Hematopoietic multipotent progenitor cell treated with erythropoietin and hydrocortisone succinate and interleukin-3 and kit ligand, for 15 days (in vitro differentiated cells): ENCODE data around the gene PRTN3.

Experiments
- DNase-seq: peaks from one replicate; pipeline ENCODE4 v3.0.0-alpha.2; 2015; ENCODE audit warnings: low spot score

PRTN3 gene, protein sequence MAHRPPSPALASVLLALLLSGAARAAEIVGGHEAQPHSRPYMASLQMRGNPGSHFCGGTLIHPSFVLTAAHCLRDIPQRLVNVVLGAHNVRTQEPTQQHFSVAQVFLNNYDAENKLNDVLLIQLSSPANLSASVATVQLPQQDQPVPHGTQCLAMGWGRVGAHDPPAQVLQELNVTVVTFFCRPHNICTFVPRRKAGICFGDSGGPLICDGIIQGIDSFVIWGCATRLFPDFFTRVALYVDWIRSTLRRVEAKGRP

DNA sequence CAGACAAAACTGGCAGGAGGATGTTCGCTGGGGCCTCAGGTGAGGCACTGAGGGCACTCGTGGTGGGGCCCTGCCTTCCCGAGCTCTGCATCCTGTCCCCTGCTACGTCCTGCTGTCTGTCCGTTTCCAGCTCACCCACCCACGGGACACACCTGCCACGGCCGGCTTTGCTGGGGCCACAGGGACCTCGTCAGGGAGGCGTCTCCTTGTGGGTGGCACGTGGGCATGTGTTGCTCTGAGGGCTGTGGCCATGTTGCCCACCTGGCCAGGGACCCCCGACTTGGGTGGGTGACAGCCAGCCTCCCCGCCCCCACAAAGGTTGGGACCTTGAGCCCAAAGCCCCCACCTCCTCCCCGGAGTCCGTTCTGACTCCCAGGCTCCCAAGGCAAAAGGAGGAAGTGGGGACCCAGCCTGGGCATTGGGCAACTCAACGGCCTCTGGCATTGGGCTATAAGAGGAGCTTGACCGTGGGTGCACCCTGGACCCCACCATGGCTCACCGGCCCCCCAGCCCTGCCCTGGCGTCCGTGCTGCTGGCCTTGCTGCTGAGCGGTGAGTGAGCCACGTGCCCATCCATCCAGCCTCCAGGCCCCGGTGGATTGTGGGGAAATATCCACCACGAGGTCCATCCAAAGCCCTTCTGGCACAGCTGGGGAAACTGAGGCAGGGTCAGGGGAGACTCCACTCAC, at the start of gene PRTN3:
TSS of gene PRTN3 (plus strand) at position 481 of the 688 bp plus-strand sequence. CDS start at position 491, 10 bp downstream.
- DNase-seq: no peak

DNA sequence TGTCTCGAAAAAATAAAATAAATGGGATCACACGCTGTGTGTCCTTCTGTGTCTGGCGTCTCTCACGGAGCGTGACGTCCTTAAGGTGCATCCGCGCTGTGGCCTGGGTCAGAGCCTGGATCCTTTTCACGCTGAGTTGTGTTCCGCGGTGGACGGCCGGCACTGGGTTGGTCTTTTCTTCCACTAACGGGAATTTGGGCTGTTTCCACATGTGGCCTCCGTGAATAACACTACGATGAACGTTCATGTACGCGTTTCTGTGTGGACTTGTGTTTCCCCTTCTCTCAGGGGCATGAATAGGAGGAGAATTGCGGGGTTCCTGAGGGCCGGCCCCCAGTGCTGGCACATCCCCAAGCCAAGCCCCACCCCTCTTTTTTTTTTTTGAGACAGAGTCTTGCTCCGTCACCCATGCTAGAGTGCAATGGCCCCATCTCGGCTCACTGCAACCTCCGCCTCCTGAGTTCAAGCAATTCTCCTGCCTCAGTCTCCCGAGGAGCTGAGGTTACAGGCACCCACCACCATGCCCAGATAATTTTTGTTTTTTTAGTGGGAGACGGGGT, 49.7 kb upstream of the PRTN3 start:
- DNase-seq: no peak

DNA sequence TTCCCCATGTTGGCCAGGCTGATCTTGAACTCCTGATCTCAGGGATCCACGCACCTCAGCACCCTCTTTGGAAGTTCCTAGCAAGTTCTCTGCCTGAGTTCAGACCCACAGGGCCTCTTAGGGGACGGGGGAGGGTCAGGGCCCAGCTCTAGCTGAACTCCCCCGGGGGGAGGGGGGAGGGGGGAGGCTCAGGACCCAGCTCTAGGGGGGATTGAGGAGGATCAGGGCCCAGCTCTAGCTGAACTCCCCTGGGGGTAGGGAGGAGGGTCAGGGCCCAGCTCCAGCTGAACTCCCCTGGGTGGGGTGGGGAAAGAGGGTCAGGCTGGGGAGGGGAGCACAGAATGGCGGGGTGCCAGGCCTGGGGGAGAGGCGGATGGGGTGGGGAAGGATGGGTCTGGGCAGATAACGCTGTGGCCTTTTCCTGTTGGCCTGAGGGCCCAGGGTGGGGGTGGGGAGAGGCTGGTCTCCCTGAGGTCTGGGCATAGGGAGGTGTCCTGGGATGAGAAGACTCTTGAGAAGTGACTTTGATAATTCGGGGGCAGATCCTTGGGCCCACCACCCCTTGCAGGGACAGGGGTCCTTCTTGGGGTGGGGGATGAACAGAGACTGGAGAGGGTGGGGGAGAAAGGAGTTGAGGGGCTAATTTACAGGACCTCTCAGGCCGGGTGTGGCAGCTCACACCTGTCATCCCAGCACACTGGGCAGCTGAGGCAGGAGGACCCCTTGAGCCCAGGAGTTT, 49.1 kb upstream of the PRTN3 start:
- peak; percentile 18 for DNase-seq

DNA sequence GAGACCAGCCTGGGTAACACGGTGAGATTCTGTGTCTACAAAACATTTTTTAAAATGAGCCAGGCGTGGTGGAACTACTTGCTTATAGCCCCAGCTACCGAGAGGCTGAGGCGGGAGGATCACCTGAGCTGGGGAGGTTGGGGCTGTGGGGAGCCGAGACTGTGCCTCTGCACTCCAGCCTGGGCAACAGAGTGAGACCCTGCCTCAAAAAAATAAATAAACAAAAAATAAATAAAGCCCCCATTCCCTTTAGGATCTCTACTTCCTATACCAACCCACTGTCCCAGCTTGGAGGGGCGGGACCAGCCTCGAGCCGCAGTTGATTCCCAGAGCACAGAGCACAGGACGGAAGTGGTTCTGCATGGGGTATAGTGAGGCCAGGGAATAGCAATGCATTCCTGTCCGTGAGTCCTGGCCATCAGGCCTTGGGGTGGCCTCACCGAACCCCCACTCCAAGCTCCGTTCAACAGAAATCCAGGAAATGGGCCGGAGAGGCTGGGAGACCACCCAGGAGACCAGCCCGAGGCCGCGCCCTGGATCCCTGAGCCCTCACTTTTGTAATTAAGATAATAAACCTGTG, 48.4 kb upstream of the PRTN3 start:
- no peak for DNase-seq

DNA sequence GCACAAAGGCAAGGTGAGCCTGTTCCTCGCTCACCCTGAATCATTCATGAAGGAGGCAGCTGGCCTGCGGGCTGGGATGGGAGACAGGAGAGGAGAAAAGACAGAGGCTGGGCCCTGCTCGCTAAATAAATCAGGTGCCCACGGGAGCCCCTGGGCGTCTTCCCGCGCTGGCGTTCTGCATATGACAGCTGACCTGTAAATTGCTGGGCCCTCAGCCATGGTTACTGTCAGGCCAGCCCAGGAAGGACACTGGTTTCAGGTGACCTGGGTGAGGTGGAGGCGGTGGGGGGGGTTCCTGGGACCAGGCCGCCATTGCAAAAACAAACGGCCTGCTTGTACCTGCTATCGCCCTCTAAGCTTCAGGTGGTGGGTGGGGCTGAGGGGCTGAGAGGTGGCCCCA, 47.0 kb upstream of the PRTN3 start:
- DNase-seq: no peak

DNA sequence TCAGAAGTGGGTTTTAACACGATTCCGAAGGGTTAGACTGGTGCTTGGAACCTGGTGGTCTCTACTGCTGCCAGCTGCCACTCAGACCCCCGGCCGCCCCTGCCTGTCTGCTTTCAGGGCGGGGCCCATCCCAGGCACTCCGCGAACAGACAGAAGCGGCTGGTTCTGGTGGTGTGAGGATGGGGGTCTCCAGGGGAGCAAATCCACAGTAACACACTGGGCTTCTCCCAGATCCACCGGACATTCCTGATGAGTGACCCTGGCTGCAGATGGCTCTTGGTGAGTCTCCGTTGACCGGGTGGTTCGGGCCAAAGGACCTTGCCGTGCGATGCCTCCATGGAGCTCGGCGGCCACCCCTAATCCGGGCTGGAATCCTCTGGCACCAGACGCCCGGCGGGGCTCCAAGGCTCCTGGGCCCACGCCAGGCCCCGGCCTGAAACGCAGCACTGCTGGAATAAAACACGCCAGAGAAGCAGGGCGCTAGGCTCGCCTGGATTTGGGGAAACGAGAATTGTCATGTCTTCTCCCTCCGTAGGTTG, 45.7 kb upstream of the PRTN3 start:
- DNase-seq: no peak

DNA sequence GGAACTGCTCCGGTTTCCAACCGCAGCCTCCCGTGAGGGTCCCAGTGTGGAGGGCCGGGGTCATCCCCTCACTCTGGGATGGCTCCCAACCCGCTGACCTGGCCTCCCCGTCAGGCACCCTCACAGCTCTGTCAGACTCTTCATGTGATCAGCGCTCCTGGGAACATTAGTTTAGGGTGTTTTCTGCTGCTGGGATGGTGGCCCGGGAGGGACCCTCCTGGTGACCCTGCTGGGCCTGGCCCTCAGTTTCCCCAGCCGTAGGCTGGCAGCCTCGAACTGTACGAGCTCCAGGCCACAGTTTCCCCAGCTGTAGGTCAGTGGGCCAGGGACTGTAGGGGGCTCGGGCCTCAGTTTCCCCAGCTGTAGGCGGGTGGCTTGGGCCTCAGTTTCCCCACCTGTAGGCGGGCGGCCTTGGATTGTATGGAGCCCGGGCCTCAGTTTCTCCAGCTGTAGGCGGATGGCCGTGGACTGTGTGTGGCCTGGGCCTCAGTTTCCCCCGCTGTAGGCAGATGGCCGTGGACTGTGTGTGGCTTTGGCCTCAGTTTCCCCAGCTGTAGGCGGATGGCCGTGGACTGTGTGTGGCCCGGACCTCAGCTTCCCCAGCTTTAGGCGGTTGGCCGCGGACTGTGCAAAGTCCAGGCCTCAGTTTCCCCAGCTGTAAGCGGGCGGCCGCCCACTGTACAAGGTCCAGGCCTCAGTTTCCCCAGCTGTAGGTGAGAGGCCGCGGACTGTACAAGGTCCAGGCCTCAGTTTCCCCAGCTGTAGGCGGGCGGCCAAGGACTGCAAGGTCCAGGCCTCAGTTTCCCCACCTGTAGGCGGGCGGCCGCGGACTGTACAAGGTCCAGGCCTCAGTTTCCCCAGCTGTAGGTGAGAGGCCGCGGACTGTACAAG, 44.9 kb upstream of the PRTN3 start:
- no peak for DNase-seq

DNA sequence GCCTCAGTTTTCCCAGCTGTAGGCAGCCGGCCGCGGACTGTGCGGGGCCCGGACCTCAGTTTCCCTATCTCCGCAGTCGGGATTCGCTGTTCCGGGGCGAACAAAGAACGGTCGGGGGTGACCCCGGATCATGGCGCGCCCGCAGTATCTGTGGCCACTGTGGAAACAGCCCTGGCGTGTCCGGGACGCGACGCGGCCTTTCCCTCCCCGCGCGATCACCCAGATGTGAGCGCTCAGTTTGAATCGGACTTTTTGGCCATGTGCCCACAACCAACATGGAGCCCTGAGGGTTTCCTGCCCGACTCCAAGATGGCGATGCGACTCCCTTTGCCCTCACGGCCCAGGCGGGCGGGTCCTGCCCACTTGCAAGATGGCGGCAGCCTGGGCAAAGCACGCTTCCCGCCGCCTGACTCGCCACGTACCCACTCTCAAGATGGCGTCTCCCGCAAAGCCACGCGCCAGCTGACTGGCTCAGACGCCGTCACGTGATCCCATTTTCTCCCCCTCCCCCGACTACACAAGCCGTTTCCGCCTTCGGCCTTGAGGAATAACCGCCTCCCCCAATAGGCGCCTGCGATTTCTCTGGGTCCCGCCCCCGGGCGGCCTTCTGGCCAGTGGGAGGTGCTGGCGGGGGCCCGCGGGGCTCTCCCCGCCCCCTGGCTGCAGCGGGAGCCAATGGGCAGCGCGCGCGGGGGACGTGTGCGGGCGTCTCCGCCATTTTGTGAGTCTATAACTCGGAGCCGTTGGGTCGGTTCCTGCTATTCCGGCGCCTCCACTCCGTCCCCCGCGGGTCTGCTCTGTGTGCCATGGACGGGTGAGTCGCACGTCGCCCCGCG, 43.9 kb upstream of the PRTN3 start, which contains the start of gene PTBP1:
TSS of gene PTBP1 (plus strand) at position 761 of the 836 bp plus-strand sequence. CDS start at position 807, 46 bp downstream.
- DNase-seq: peak; percentile 100

DNA sequence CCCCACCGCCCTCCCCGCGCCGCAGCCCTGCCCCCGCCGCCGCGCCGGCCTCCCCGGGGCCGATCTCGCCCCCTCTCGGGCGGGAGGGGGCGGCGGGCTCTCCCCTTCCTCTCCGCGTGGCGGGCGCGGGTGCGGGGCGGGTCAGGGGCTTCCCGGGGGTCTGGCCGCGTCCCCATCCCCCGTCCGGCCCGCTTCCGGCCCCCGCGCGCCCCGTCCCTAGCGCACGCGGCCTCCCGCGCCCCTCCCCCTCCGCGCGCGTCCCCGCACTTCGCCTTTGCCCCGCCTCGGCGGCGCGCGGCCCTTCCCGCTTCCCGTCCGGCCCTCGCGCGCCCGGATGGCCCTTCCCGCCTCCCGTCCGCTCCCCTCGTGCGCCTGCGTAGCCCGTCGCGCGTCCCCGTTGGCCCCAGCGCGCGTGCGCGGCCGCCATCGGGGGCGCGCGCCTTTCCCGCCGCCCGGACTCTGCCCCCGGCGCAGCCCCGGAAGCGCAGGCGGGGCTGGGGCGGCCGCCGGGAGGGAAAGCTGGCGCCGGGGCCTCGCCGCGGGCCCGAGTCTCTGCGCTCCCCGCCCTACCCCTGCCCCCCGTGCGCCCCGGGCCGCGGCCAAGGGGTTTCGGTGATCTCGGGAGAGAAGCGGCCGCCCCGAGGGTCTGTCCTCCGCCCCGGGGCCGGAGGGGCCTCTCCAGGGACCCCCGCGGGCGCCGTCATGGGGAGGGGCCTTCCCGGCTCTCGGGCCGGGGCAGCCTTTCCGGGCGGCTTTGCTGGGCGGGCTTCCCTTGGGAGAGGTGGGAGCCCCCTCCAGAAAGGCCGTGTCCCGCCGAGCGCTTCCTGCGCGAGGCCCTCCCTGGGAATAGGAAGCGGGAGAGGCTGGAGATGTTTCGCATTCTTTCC, 43.0 kb upstream of the PRTN3 start:
- DNase-seq: peak; percentile 86

DNA sequence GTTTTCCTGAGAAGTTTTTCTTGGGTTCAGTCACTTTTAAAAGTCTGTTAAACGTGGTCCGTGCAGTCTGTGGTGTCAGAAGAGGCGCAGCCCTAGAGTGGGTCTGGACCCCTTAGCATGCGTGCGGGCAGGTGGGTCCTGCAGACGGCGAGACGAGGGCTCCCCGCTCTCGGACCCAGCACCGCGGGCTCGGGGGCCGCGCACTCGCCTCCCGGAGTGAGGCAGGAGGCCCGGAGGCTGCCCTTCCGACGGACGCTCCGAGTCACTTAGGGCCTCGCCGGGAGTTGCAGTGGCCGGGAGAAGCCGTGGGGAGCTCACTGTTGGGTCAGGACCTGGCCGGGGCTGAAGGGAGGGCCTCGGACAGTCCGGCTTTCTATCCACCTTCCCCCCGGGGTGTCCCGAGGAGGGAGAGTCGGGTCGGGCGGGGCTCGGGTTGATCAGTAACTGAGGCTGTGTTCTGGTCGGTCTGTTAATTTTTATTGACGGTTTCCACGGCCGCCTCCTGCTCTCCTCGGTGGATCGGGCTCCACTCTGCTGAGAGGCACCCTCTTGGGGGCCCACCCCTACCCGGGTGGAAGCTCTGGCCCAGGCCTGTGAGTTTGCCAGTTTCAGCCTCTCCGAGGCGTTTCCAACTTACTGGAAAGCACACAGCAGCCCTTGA, 42.3 kb upstream of the PRTN3 start:
- peak; percentile 32 for DNase-seq

DNA sequence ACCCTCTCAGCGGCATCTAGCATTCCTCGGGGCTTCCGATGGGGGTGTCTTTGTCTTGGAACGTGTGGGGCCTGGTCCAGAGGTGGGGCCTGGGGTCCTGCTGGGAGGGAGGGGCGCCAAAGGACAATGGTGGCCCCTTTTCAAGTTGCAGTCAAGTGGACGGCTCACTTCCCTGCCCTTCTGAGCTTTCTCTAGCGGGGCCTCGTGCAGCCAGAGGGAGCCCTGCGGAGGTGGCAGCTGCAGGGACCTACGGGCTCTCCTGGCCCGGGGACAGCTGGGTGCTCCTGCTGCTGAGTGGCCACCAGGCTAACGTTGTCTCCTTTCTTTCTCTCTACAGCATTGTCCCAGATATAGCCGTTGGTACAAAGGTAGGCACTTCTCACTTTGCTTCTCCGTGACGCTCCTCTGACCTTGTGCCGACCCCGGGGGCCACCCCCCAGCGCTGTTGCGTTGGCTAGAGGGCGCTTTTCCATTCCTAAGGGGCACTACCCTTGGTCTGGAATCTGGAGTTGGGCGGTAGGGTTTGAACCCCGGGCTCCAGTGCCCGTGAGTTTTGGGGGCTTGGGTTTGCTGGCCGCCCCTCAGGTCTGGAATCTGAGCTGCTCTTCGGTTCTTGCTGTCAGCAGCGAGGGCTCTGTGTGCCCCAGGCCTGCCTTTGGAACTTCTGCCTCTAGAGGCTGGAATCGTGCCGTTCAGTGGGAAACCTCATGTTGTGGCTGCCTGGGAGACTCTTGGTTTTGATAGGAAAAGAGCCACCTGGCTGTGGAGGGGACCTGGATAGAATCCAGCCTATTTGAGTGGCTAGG, 41.5 kb upstream of the PRTN3 start:
- DNase-seq: peak; percentile 27

DNA sequence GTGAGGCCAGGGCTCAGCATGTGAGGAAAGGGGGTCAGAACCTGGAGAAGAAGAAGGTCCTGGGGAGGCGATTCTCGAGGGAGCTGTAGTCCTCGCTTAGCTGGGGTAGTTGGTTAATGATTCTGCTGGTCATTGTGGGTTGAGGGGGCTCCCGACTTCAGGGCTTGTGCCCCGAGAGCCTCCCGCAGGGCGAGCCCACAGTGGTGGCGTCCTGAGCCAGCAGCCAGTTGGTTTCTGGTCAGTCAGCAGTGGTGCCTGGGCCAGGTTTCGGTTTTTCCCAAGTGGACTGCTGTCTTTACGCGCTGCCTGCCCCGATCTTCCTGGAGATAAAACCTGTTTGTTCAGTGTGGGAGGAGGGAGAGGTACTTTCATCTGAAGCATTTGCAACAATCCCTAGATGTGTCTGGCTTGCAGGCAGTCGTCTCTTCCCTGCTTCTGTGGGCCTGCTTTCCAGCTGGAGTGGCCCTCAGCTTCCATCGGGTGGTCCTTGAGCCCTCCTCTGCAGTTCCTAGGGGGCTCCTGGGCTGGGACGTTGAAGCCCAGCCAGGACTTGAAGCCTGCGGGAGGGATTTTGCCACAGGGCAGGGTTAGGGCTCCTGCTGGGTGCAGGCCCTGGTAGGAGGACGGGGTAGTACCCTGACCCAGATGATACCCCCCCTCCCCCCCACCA, 40.3 kb upstream of the PRTN3 start:
- no peak for DNase-seq

DNA sequence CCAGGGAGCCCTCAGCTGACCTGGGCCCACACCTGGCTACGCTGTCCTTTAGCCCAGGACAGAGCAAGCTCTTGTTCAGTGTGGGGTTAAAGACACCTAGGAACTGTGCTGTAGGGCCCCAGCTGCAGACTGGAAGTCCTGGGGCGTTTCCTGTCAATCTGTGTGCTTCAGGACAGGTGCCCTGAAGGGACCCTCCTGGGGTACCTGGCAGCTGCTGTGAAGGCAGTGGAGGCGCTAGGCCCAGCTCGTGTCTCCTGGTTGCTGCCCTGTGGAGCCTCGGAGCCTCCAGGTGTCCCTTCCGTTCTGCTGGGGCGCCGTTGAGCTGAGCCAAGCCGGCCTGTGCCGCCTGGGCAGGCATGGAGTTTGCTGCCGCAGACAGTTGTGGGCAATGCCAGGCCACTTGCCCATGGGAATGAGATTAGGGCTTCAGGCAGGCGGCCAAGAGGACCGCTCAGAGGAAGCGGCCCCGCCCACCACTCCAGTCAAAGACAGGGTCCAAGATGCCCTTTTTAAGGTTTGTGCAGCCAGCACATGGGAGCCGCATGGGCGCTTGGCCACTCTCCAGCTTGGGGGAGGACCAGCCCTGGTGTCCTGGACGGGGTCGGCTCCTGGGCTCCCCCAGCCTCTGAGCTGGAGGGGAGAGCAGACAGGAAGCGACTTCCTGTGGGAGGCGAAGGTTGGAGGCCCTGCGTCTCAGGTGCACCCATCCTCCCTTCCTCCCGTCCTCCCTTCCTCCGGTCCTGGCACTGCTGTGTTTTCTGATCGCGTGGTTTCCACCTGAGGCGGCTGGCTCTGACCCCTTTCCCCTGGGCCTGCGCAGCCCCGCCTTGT, 39.6 kb upstream of the PRTN3 start:
- DNase-seq: peak; percentile 31

DNA sequence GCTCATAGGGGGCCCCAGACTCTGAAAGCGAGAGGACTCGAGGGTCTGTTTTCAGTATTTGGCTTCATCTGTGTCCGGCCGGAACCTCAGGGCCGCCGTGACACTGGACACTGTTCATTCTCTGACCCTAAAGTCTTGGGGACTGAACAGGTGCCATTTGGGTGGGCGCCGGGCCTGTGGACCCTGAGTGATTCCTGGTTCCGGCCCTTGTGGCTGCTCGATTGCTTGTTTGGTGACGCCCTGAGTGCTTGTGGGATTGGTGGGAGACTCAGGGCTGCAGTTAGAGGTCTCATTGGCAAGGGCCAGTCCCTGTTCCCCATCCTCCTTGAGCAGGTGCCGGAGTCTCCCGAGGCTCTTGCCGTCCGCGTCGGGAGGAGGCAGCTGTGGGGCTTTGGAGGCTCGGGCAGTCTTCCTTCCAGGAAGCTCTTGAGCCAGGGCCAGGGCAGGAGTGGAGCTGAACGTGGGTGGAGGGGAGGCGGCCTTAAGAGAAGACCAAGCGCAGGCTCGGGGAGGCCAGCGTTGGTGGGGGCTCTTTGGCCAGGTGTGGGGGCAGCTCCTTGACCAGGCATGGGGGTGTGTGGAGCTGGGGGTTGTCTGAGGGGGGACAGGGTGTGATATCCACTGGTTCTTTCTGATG, 38.8 kb upstream of the PRTN3 start:
- no peak for DNase-seq

DNA sequence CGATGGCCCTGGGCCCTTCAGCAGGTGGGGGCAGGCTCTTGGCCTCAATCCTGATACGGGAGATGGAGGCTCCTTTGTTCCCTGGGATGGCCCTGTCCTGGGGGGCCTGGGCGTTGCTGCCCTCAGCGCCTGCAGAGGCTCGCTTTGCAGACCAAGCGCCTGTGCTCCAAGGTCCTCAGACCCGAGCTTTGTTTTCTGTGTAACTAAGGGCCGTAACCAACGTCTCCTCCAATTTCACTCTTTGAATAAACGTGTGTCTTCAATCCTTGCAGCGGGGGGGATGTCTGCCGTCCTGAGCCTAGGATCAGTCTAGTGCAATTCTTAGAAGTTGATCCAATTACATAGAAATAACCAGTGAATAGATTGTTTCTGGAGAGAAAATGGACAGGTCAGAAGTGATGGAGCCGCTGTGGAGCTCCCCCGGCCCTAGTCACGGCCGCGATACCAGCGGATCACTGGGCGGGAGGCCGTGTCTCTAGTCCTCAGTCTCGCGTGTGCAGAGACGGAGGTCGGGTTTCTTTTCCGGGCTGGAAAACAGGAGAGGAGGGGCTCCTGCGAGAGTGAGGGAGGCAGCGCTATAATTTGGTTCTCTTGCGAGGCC, 38.2 kb upstream of the PRTN3 start:
- DNase-seq: no peak
